Right atrium auricular region (tissue), 2 donors: ENCODE results near the gene CCDC91. TPM values are rescaled to one million over a fixed set of nuclear protein-coding genes. Genes with fewer than 3 reads are reported as not detected.

ENCODE experiments used
- DNase-seq: peaks from one replicate; pipeline ENCODE4 v3.0.0-alpha.2; 2019; ENCODE audit warnings: low spot score
- H3K27ac ChIP-seq, 2 donors: fragments of 200-600 bp; sonication (generic); 1 replicate in 1 of 2; 2 replicates in 1 of 2; pipeline ENCODE4 v1.5.1; 2016 to 2019
- H3K27me3 ChIP-seq, 2 donors: fragments of 200-600 bp; sonication (generic); one replicate each; pipeline versions ENCODE4 v1.5.1 to v1.6.0; 2017 to 2019
- H3K36me3 ChIP-seq: fragments of 200-600 bp; sonication (generic); one replicate; pipeline ENCODE4 v1.5.1; 2016
- H3K4me1 ChIP-seq, 2 donors: fragments of 200-600 bp; sonication (generic); one replicate each; pipeline versions ENCODE4 v1.5.1 to v1.6.0; 2017 to 2019
- H3K4me3 ChIP-seq, 2 donors: fragments of 200-600 bp; sonication (generic); 1 replicate in 1 of 2; 2 replicates in 1 of 2; pipeline ENCODE4 v1.5.1; 2017 to 2019; ENCODE audit warnings: mild to moderate bottlenecking in 1 of 2, moderate library complexity in 1 of 2
- H3K9me3 ChIP-seq, 2 donors: fragments of 200-600 bp; sonication (generic); one replicate each; pipeline ENCODE4 v1.5.1; 2019
- total RNA-seq, 2 donors: library from RNA; depleted of rRNA; stranded (reverse); fragments of >200 nt; gene quantifications; one replicate each; pipeline ENCODE4 v1.1.0, GENCODE V29; 2016
- TF ChIP-seq, protein P1 (sequence below), 2 donors: fragments of 200-600 bp; sonication (generic); IDR thresholded peaks; one replicate each; pipeline ENCODE4 v1.5.1; 2019; ENCODE audit warnings: antibody characterized with exemption in 2 of 2

The CCDC91 gene
- total RNA-seq, 2 donors from 2014 or later, result 33.6 to 36.1 TPM

DNA sequence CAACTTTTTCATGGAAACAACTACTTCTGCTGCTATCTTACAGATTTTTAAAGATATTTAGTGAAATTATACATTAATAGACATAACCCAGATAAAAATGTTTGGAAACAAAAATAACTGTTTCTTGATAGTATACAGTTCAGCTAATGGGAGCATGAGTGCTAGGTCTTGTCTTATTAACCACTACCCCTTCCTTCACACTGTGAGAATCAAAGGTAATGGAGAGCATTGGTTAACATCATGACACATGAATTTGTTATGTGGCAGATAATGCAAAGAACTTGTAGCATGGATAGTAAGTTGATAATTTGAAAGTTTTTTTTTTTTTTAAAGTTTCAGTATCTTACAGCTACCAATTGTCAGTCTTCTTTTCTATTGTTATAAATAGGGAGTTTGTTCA, 44.2 kb downstream of the CCDC91 start:
- no peak overlapping the region for H3K27ac ChIP-seq
- no peak for DNase-seq
- TF ChIP-seq, protein P1, sequence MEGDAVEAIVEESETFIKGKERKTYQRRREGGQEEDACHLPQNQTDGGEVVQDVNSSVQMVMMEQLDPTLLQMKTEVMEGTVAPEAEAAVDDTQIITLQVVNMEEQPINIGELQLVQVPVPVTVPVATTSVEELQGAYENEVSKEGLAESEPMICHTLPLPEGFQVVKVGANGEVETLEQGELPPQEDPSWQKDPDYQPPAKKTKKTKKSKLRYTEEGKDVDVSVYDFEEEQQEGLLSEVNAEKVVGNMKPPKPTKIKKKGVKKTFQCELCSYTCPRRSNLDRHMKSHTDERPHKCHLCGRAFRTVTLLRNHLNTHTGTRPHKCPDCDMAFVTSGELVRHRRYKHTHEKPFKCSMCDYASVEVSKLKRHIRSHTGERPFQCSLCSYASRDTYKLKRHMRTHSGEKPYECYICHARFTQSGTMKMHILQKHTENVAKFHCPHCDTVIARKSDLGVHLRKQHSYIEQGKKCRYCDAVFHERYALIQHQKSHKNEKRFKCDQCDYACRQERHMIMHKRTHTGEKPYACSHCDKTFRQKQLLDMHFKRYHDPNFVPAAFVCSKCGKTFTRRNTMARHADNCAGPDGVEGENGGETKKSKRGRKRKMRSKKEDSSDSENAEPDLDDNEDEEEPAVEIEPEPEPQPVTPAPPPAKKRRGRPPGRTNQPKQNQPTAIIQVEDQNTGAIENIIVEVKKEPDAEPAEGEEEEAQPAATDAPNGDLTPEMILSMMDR (IDR thresholded peaks at IDR 0.05), result no peak

DNA sequence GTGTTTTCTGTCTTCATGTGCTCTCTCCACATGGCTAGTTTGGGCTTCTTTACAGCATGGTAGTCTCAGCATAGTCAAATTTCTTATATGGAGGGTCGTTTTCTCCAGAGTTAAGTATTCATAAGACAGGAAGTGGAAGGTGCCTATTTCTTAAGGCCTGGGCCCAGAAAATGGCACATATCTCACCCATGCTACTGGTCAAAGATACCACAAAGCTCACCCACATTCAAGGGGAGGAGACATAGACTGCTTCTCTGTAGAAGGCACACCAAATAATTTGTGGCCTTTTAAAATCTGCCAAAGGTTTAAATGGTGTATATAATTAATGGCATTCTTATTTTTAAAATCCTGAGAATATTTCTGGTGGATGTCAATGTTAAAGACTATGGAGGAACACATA, 44.8 kb downstream of the CCDC91 start:
- Histone ChIP-seq H3K27me3 (no peaks in the 10 kb centered on the region), H3K36me3 (no peaks in the 10 kb centered on the region), H3K9me3 (no peaks in the 10 kb centered on the region), H3K4me3 (no peak overlapping the region), H3K27ac (no peak overlapping the region), H3K4me1 (peaks cover 0 to 10% of the 10 kb centered on the region in 2 donors)
- TF ChIP-seq, protein P1 (IDR thresholded peaks at IDR 0.05), result no peak
- no peak for DNase-seq

More for the DNA sequence above, 44.2 kb downstream of the CCDC91 start:
- H3K4me3 ChIP-seq, result no peak overlapping the region
- H3K4me1 ChIP-seq, result peaks cover 0 to 10% of the 10 kb centered on the region in 2 donors
- H3K9me3 ChIP-seq, result no peaks in the 10 kb centered on the region
- H3K27me3 ChIP-seq, result no peaks in the 10 kb centered on the region
- H3K36me3 ChIP-seq, result no peaks in the 10 kb centered on the region

DNA sequence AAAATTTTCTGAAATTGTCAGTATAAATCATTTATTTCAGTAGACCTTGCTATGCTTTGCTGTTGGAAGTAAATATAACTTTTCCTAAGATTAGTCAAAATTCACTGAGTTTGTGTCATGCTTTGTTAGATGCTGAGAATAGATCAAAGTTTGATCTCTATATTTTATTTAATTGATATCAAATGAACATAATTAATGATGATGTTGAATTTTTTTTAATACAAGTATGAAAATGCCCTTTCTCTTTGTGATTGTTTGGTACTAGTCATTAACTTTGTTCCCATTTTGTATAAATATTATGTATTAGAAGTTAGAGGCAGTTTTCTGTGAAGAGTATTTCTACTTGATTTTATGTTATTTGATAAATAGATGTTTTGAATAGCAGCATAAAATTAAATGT, 45.7 kb downstream of the CCDC91 start:
- no peaks in the 10 kb centered on the region for H3K36me3 ChIP-seq
- H3K4me3 ChIP-seq, result no peak overlapping the region
- no peaks in the 10 kb centered on the region for H3K27me3 ChIP-seq
- H3K9me3 ChIP-seq, result no peaks in the 10 kb centered on the region
- H3K4me1 ChIP-seq, result peaks cover 0 to 10% of the 10 kb centered on the region in 2 donors
- TF ChIP-seq, protein P1 (IDR thresholded peaks at IDR 0.05), result no peak
- DNase-seq, result no peak
- no peak overlapping the region for H3K27ac ChIP-seq

DNA sequence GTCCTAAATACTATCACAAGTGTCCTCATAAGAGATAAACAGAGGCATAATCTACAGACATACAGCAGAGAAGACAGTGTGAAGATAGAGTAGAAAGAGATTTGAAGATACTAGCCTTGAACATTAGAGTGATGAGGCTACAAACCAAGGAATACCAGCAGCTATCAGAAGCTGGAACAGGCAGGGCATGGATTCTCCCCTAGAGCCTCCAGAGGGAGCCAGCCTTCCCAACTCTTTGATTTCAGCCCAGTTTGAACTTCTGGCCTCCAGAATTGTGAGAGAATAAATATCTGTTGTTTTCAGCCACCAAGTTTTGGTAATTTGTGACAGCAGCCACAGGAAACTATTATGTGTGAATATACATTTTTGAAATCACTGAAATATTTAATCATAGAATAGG, 47.2 kb downstream of the CCDC91 start:
- H3K4me1 ChIP-seq, result no peaks in the 10 kb centered on the region
- no peaks in the 10 kb centered on the region for H3K27me3 ChIP-seq
- H3K36me3 ChIP-seq, result no peaks in the 10 kb centered on the region
- no peak overlapping the region for H3K27ac ChIP-seq
- H3K9me3 ChIP-seq, result no peaks in the 10 kb centered on the region
- H3K4me3 ChIP-seq, result no peak overlapping the region
- TF ChIP-seq, protein P1 (IDR thresholded peaks at IDR 0.05), result no peak
- no peak for DNase-seq

DNA sequence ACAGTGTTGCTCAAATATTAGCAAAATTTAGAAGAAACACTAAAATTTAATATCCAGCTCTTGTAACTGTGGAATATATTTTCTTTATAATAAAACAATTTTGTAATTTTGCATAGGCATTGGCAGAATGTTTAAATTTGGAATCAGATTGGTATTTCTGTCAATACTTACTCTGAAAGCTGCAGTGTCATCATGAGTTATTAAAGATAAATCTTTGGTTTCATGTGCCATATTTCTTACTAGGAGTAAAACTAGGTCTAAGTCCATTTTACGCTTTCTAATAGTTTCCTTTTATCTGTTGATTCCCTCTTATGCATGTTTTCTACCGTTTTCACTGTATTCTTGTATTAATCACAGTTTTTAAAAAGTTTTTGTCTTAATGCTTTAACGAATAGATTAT, 49.7 kb downstream of the CCDC91 start:
- no peak for DNase-seq
- Histone ChIP-seq H3K27ac (no peak overlapping the region), H3K4me3 (no peak overlapping the region), H3K36me3 (no peaks in the 10 kb centered on the region), H3K27me3 (no peaks in the 10 kb centered on the region), H3K9me3 (no peaks in the 10 kb centered on the region), H3K4me1 (no peaks in the 10 kb centered on the region)
- TF ChIP-seq, protein P1 (IDR thresholded peaks at IDR 0.05), result no peak

DNA sequence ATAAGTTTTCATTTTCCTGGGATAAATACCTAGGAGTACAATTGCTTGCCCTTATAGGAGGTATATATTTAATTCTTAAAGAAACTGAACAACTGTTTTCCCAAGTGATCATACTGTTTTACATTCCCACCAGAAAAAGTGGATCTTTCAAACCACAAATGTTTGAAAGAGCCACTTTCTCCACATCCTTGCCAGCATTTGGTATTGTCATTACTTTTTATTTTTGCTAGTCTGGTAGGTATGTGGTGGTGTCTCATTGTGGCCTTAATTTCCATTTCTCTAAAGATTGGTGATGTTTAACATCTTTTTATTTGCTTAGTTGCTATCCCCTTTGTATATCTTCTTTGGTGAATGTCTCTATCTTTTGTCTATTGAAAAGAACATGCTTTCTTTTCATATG, 50.6 kb downstream of the CCDC91 start:
- H3K9me3 ChIP-seq, result no peaks in the 10 kb centered on the region
- no peak for DNase-seq
- no peak overlapping the region for H3K27ac ChIP-seq
- TF ChIP-seq, protein P1 (IDR thresholded peaks at IDR 0.05), result no peak
- no peaks in the 10 kb centered on the region for H3K27me3 ChIP-seq
- no peak overlapping the region for H3K4me3 ChIP-seq
- no peaks in the 10 kb centered on the region for H3K4me1 ChIP-seq
- no peaks in the 10 kb centered on the region for H3K36me3 ChIP-seq
